Loucy (cell line): Measurements from ENCODE around the gene NCAPD2.

Experiments used
- CTCF ChIP-seq: fragments of 200-600 bp; sonication (generic); conservative IDR thresholded peaks from 2 replicates; pipeline ENCODE4 v1.5.1; 2014; ENCODE audit warnings: mild to moderate bottlenecking, antibody characterized with exemption, low read length
- EZH2phosphoT487 ChIP-seq: fragments of 200-600 bp; IDR thresholded peaks from 2 replicates; pipeline ENCODE4 v1.6.1; 2018; ENCODE audit warnings: antibody characterized with exemption, mild to moderate bottlenecking, moderate library complexity, borderline replicate concordance

DNA sequence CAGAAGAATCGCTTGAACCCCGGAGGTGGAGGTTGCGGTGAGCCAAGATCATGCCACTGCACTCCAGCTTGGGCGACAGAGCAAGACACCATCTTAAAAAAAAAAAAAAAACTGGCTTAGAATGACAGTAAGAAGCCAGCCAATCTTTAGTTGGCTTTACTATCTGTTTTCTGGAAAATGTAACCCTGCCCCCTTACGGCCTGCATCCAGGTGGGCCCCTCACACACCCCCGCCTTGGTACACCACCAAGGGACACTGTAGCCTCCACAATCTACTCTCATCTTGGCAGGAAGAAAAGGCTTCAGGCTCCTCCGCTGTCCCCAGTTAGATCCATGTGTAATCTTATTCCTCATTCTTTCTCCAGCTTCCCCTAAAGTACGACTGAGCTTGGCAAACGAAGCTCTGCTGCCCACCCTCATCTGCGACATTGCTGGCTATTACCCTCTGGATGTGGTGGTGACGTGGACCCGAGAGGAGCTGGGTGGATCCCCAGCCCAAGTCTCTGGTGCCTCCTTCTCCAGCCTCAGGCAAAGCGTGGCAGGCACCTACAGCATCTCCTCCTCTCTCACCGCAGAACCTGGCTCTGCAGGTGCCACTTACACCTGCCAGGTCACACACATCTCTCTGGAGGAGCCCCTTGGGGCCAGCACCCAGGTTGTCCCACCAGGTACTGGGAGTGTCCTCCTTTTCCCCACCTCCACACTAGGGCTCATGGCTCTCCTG, 35.5 kb upstream of the NCAPD2 start:
- TF ChIP-seq CTCF (no peak), EZH2phosphoT487 (no peak)
